ENCODE results near the gene NUDT4. TPM values are rescaled to one million over a fixed set of nuclear protein-coding genes. Genes with fewer than 3 reads are reported as not detected.
A peak's percentile ranks its signal among the peaks of the same experiment; 100 is the strongest.

The NUDT4 gene
- total and polyA plus RNA-seq, 9 of the 15 experiments (the other 6 are each of a cell fraction or from before 2014, with no cell fraction given), result 38.1 to 164 (median 99.2) TPM

- intact Hi-C loops (cut with micrococcal nuclease) (no loop called here), in situ Hi-C loops (cut with MboI) (loop anchor here (25.0 kb wide), 2 partner anchors 415 to 615 kb away; no protein-coding TSS in a partner anchor)
- H3K79me2 ChIP-seq (ENCODE audit: control insufficient read depth, insufficient read depth, low read length), result peaks cover 3% of the 10 kb centered on the region
- no peak for DNase-seq (ENCODE audit: extremely low read depth in 1 of 4, low spot score in 3 of 4)
- 86% methylated on average over 11 of the region's 11 CpGs for WGBS (ENCODE audit: insufficient coverage, low coverage, missing lambda C conversion rate)
- no peak for FAIRE-seq
- POLR2A ChIA-PET, result interaction anchor here (0.6 to 1.6 kb wide), 13 partner anchors 10 to 415 kb away, joined by 3 to 4 read pairs (median 3); no protein-coding TSS in a partner anchor
- H2AFZ ChIP-seq (ENCODE audit: low read depth, low read length), result no peak overlapping the region
- no peaks in the 10 kb centered on the region for H3K9me3 ChIP-seq (replicated peaks; ENCODE audit: control insufficient read depth, insufficient read depth, low read depth, low read length)
- peaks cover 44% of the 10 kb centered on the region for H3K36me3 ChIP-seq (ENCODE audit: control insufficient read depth, insufficient read depth, low read length)
- no peaks in the 10 kb centered on the region for H3K27me3 ChIP-seq (ENCODE audit: control insufficient read depth in 2 of 2, insufficient read depth in 2 of 2, low read length in 2 of 2)
- CTCF ChIA-PET (ENCODE audit: low intra/inter-chr PET ratio), result interaction anchor here (0.7 kb wide), 1 partner anchor 11 kb away, joined by 3 read pairs; no protein-coding TSS in a partner anchor
- H3K9ac ChIP-seq (ENCODE audit: insufficient read depth in 1 of 2, low read depth in 2 of 2, low read length in 2 of 2), result no peak overlapping the region
- H3K4me2 ChIP-seq (ENCODE audit: insufficient read depth, low read length), result no peak overlapping the region
- no peaks in the 10 kb centered on the region; a peak in 2 of 5 replicates for H3K4me1 ChIP-seq (replicated peaks in 1 of 2; ENCODE audit: control insufficient read depth in 2 of 2, insufficient read depth in 2 of 2, low read length in 2 of 2)
- peak; percentile 2; the same call in 2 of the 3 replicates for ATAC-seq
- H3K9me1 ChIP-seq (ENCODE audit: control insufficient read depth, insufficient read depth, low read length), result no peaks in the 10 kb centered on the region
- H3K27ac ChIP-seq (ENCODE audit: extremely low read depth, low read depth, low read length), result no peak overlapping the region
- H3K4me3 ChIP-seq, result no peak overlapping the region
- BruUV-seq (replicated peaks), result no TSS peak
- no peaks in the 10 kb centered on the region; the same call in 1 of the 2 replicates for H4K20me1 ChIP-seq (replicated peaks; ENCODE audit: control insufficient read depth, insufficient read depth, low read length)
- no peak for TF ChIP-seq DIDO1 (tag; IDR thresholded peaks at IDR 0.05; ENCODE audit: low read depth)
- TF ChIP-seq POLR2G (IDR thresholded peaks at IDR 0.05; ENCODE audit: low read depth, low read length), result peak; percentile 50
- peak; percentile 90 for TF ChIP-seq RBM22 (IDR thresholded peaks at IDR 0.05; ENCODE audit: low read depth, low read length, poor library complexity, severe bottlenecking)
- TF ChIP-seq ARNT (IDR thresholded peaks at IDR 0.05), result 0 out of 4 replicates have a peak, but pooled peaks of 1 of the 2 experiments have one; percentile 13
- TF ChIP-seq TEAD2 (tag; IDR thresholded peaks at IDR 0.05), result no peak
- TF ChIP-seq POLR2AphosphoS5 (IDR thresholded peaks at IDR 0.05; ENCODE audit: control insufficient read depth, insufficient read depth, low read depth, low read length), result peak; percentile 9; the same call in 1 of the 2 replicates
- 0 out of 2 replicates have a peak, but pooled peaks have one; percentile 19 for TF ChIP-seq PML (IDR thresholded peaks at IDR 0.05; ENCODE audit: low read length)
- TF ChIP-seq SUPT5H (IDR thresholded peaks at IDR 0.05), result peak; percentile 26
- TF ChIP-seq PHB (CRISPR knock-in tag; IDR thresholded peaks at IDR 0.05), result no peak
- peak; percentile 34; the same call in 1 of the 2 replicates for TF ChIP-seq ADNP (tag; IDR thresholded peaks at IDR 0.05)
- peak; percentile 58 for TF ChIP-seq RBM25 (IDR thresholded peaks at IDR 0.05; ENCODE audit: low read depth, low read length, severe bottlenecking)
- TF ChIP-seq CCNT2 (IDR thresholded peaks at IDR 0.05; ENCODE audit: borderline replicate concordance, extremely low read depth, insufficient read length, low read depth, low read length), result peak; percentile 26
- TF ChIP-seq, protein P1, sequence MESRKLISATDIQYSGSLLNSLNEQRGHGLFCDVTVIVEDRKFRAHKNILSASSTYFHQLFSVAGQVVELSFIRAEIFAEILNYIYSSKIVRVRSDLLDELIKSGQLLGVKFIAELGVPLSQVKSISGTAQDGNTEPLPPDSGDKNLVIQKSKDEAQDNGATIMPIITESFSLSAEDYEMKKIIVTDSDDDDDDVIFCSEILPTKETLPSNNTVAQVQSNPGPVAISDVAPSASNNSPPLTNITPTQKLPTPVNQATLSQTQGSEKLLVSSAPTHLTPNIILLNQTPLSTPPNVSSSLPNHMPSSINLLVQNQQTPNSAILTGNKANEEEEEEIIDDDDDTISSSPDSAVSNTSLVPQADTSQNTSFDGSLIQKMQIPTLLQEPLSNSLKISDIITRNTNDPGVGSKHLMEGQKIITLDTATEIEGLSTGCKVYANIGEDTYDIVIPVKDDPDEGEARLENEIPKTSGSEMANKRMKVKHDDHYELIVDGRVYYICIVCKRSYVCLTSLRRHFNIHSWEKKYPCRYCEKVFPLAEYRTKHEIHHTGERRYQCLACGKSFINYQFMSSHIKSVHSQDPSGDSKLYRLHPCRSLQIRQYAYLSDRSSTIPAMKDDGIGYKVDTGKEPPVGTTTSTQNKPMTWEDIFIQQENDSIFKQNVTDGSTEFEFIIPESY (CRISPR knock-in tag; IDR thresholded peaks at IDR 0.05), result 0 out of 2 replicates have a peak, but pooled peaks have one; percentile 19
- TF ChIP-seq, protein P2, sequence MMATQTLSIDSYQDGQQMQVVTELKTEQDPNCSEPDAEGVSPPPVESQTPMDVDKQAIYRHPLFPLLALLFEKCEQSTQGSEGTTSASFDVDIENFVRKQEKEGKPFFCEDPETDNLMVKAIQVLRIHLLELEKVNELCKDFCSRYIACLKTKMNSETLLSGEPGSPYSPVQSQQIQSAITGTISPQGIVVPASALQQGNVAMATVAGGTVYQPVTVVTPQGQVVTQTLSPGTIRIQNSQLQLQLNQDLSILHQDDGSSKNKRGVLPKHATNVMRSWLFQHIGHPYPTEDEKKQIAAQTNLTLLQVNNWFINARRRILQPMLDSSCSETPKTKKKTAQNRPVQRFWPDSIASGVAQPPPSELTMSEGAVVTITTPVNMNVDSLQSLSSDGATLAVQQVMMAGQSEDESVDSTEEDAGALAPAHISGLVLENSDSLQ (IDR thresholded peaks at IDR 0.05), result peak; percentile 52
- no peak for TF ChIP-seq TCFL5 (CRISPR knock-in tag; conservative IDR thresholded peaks at IDR 0.05)
- TF ChIP-seq POLR2B (IDR thresholded peaks at IDR 0.05; ENCODE audit: low read depth, partially characterized antibody), result peak; percentile 38
- TF ChIP-seq USF2 (CRISPR knock-in tag; IDR thresholded peaks at IDR 0.05), result no peak
Measured at GRCh38 chr12:93402333-93403311, 24.9 kb downstream of the NUDT4 start.
